Common myeloid progenitor, CD34-positive (primary cell): Measurements from ENCODE around the gene LHX5.

Experiments used
- CTCF ChIA-PET: fragments of 350-600 bp; sonication (Branson Sonifier 250); formaldehyde crosslinking; loops from one replicate; lab custom pipeline; 2021; ENCODE audit warnings: antibody characterized with exemption; lab: Charles Lee
- POLR2A ChIA-PET: fragments of 350-600 bp; sonication (Branson Sonifier 250); formaldehyde crosslinking; loops from one replicate; lab custom pipeline; 2021; ENCODE audit warnings: antibody characterized with exemption; lab: Charles Lee
- DNase-seq, 3 donors: peaks; one replicate each; pipeline versions ENCODE4 v3.0.0 to v3.0.0-alpha.2; 2013
- H3K27ac ChIP-seq, 2 experiments: 1 replicate in 1 of 2; 2 replicates in 1 of 2; pipeline ENCODE4 v1.7.0; 2013; ENCODE audit warnings: inconsistent platforms in 2 of 2, low read length in 2 of 2, mild to moderate bottlenecking in 2 of 2, low read depth in 1 of 2, moderate library complexity in 1 of 2; ENCODE audit not compliant: severe bottlenecking in 2 of 2, insufficient read depth in 1 of 2, poor library complexity in 1 of 2
- H3K27me3 ChIP-seq, 5 experiments: replicated peaks in 2 of 5; 1 replicate in 3 of 5; 2 replicates in 2 of 5; pipeline versions ENCODE4 v1.6.1 to v1.7.0; 2013; ENCODE audit warnings: low read length in 4 of 5, mild to moderate bottlenecking in 2 of 5, moderate library complexity in 2 of 5, inconsistent platforms in 1 of 5; ENCODE audit not compliant: insufficient read depth in 5 of 5, control insufficient read depth in 4 of 5
- H3K36me3 ChIP-seq, 4 experiments: 1 replicate in 2 of 4; 2 replicates in 2 of 4; pipeline versions ENCODE4 v1.6.1 to v1.7.0; 2013; ENCODE audit warnings: low read length in 3 of 4, control low read depth in 1 of 4, mild to moderate bottlenecking in 1 of 4; ENCODE audit not compliant: control insufficient read depth in 4 of 4, insufficient read depth in 4 of 4
- H3K4me1 ChIP-seq, 4 experiments: 1 replicate in 3 of 4; 2 replicates in 1 of 4; pipeline versions ENCODE4 v1.6.1 to v1.7.1; 2013; ENCODE audit warnings: low read length in 3 of 4, mild to moderate bottlenecking in 3 of 4, control low read depth in 1 of 4, inconsistent platforms in 1 of 4, moderate library complexity in 1 of 4; ENCODE audit not compliant: control insufficient read depth in 4 of 4, insufficient read depth in 4 of 4; ENCODE audit errors: control extremely low read depth in 1 of 4
- H3K4me3 ChIP-seq, 7 experiments: 1 replicate in 4 of 7; 2 replicates in 3 of 7; pipeline versions ENCODE4 v1.5.1 to v1.7.0; 2013; ENCODE audit warnings: mild to moderate bottlenecking in 7 of 7, low read length in 6 of 7, moderate library complexity in 6 of 7, inconsistent platforms in 2 of 7, low read depth in 2 of 7, control low read depth in 1 of 7; ENCODE audit not compliant: insufficient read depth in 4 of 7, control insufficient read depth in 1 of 7; ENCODE audit errors: extremely low read depth in 1 of 7
- H3K9me3 ChIP-seq, 5 experiments: 1 replicate in 4 of 5; 2 replicates in 1 of 5; pipeline versions ENCODE4 v1.6.1 to v1.7.1; 2013; ENCODE audit warnings: low read length in 4 of 5, mild to moderate bottlenecking in 2 of 5, inconsistent platforms in 1 of 5, low read depth in 1 of 5, moderate library complexity in 1 of 5; ENCODE audit not compliant: control insufficient read depth in 4 of 5, insufficient read depth in 2 of 5; ENCODE audit errors: control extremely low read depth in 1 of 5
- WGBS: methylation state at CpG from one replicate; pipeline ENCODE4 v1.1.5; 2013; ENCODE audit not compliant: insufficient coverage; 5-methylcytosine and 5-hydroxymethylcytosine counted together

The LHX5 gene

DNA sequence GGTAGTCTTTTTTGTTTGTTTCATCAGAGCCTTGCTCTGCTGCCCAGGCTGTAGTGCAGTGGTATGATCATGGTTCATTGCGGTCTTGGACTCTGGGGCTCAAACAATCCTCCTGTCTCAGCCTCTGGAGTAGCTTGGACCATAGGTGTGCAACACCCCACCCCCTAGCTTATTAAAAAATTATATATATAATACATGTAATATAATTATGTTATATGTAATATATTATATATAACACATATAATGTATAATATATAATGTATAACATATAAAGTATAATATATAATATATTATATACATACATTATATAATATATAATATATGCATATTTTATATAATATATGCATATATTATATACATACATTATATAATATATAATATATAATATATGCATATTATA, 21.8 kb downstream of the LHX5 start:
- H3K27me3 ChIP-seq: peaks cover 0 to 22% (median 7%) of the 10 kb centered on the region in 5 experiments
- peaks cover 0 to 3% (median 0%) of the 10 kb centered on the region in 4 experiments for H3K4me1 ChIP-seq
- DNase-seq: no peak
- POLR2A ChIA-PET: no interaction called here
- no peaks in the 10 kb centered on the region for H3K36me3 ChIP-seq
- H3K27ac ChIP-seq: no peak overlapping the region
- WGBS: no CpG with 5 or more reads among the region's 1 CpG
- H3K9me3 ChIP-seq: peaks cover 0 to 11% (median 0%) of the 10 kb centered on the region in 5 experiments
- CTCF ChIA-PET: no interaction called here
- no peak overlapping the region for H3K4me3 ChIP-seq

DNA sequence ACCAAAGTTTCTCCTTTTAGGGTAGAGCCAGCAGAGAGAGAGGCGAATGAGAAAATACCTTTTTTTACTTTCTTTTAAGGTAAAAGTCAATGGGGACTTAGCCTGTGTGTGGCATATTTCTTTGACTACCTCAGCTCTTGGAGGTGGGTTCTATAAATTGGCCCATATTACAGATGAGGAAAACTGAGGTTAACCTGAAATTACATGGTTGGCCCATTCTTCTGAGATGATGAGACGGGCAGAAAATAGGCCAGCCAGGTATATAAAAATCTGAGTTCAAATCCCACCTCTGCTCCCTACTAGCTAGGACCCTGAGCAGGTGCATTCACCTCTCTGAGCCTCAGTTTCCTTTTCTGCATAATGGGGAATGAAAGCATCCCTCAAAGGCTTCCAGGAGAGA, 22.4 kb downstream of the LHX5 start:
- CTCF ChIA-PET: interaction anchor here (0.6 kb wide), 1 partner anchor 252 kb away, joined by 3 read pairs; no protein-coding TSS in a partner anchor
- whole genome bisulfite sequencing: 100% methylated on average over 1 of the region's 2 CpGs
- DNase-seq: no peak
- H3K36me3 ChIP-seq: no peaks in the 10 kb centered on the region
- POLR2A ChIA-PET: no interaction called here
- no peak overlapping the region for H3K27ac ChIP-seq
- H3K9me3 ChIP-seq: peaks cover 0 to 11% (median 0%) of the 10 kb centered on the region in 5 experiments
- H3K4me3 ChIP-seq: no peak overlapping the region
- peaks cover 0 to 22% (median 7%) of the 10 kb centered on the region in 5 experiments for H3K27me3 ChIP-seq
- peaks cover 0 to 3% (median 0%) of the 10 kb centered on the region in 4 experiments for H3K4me1 ChIP-seq

DNA sequence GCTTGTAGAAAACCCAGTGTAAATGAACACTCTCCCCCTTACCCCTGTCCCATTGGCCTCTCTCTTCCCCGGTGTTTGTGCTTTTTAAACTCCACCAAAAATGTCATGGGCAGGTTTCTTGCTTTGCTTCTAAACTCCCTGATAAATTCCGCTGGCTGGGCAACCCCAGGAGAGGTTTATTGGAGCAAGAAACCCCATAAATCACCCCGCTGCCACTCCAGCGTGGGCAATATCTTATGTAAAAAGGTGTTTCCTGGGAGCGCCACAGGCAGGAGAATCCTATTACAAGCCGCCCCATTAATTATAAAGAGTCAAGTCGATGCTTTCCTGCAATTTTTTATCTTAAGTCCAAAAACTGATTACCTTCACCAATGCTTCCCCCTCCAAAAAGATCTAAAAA, 22.8 kb downstream of the LHX5 start:
- POLR2A ChIA-PET: no interaction called here
- WGBS: 44% methylated on average over 1 of the region's 7 CpGs
- H3K9me3 ChIP-seq: peaks cover 0 to 11% (median 0%) of the 10 kb centered on the region in 5 experiments
- no peak overlapping the region for H3K4me3 ChIP-seq
- H3K27ac ChIP-seq: no peak overlapping the region
- H3K27me3 ChIP-seq: peaks cover 0 to 22% (median 7%) of the 10 kb centered on the region in 5 experiments
- H3K4me1 ChIP-seq: peaks cover 0 to 3% (median 0%) of the 10 kb centered on the region in 4 experiments
- CTCF ChIA-PET: interaction anchor here (0.6 kb wide), 1 partner anchor 252 kb away, joined by 3 read pairs; no protein-coding TSS in a partner anchor
- H3K36me3 ChIP-seq: no peaks in the 10 kb centered on the region
- no peak for DNase-seq

DNA sequence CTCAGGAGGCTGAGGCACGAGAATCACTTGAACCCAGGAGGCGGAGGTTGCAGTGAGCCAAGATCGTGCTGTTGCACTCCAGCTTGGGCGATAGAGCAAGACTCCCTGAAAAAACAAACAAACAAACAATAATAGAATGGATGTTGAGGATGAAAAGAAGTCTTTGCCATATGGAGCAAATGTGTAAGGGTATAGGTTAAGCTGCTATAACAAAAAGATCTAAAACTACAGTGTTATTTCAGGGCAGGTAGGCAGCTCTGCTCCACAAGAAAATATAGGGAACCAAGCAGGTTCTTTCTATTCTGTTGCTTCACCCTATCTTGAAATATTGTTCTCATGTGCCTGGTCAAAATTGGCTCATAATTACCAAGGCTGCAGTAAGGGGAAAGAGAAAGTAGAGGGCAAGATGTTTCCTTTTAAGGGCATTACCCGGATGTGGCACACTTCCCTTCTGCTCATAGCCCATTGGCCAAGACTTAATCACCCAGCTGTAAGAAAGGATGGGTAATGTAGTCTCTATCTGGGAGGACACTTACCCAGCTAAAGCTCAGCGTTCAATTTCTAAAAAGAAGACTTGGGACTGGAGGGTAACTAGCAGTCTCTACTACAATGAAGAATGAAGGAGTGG, 26.0 kb downstream of the LHX5 start:
- 70% methylated on average over 2 of the region's 6 CpGs for WGBS

DNA sequence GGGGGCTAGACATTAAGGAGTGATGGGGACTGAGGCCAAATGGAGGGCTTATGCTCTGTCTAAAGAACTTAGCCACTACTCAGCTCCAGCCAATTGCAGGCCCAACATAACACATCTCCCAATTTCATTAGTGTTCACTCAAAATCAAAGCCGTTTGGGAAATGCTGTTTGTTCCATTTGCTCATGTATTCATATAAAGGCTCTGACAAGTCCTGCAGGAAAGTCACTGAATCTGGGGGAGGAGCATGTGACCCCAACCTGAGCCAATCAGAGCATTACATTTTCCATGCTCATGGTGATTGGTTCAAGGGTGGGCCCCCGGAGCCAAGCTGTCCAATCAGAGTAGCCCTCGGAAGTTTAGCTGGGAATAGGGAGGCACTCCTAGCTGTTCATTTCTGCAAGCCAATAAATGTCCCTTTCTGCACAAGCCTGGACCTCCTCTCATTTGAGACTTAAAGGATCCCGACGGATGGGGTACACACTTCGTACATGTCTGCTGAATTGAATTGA, 28.6 kb downstream of the LHX5 start:
- CTCF ChIA-PET: interaction anchor here (1.2 to 1.6 kb wide), 3 partner anchors 16 to 466 kb away, joined by 3 to 5 read pairs (median 3); no protein-coding TSS in a partner anchor

More for the DNA sequence above, 26.0 kb downstream of the LHX5 start:
- Histone ChIP-seq H3K4me3 (no peak overlapping the region), H3K36me3 (no peaks in the 10 kb centered on the region), H3K4me1 (peaks cover 0 to 3% (median 0%) of the 10 kb centered on the region in 4 experiments), H3K27me3 (peaks cover 0 to 15% (median 8%) of the 10 kb centered on the region in 5 experiments), H3K27ac (no peak overlapping the region), H3K9me3 (peaks cover 0 to 11% (median 0%) of the 10 kb centered on the region in 5 experiments)
- POLR2A ChIA-PET: interaction anchor here (0.6 kb wide), 1 partner anchor 22 kb away, joined by 3 read pairs; no protein-coding TSS in a partner anchor
- DNase-seq: peak in 2 of 3 donors; percentile 57
- CTCF ChIA-PET: interaction anchor here (0.8 to 1.6 kb wide), 5 partner anchors 11 to 472 kb away, joined by 3 to 7 read pairs (median 4); no protein-coding TSS in a partner anchor

DNA sequence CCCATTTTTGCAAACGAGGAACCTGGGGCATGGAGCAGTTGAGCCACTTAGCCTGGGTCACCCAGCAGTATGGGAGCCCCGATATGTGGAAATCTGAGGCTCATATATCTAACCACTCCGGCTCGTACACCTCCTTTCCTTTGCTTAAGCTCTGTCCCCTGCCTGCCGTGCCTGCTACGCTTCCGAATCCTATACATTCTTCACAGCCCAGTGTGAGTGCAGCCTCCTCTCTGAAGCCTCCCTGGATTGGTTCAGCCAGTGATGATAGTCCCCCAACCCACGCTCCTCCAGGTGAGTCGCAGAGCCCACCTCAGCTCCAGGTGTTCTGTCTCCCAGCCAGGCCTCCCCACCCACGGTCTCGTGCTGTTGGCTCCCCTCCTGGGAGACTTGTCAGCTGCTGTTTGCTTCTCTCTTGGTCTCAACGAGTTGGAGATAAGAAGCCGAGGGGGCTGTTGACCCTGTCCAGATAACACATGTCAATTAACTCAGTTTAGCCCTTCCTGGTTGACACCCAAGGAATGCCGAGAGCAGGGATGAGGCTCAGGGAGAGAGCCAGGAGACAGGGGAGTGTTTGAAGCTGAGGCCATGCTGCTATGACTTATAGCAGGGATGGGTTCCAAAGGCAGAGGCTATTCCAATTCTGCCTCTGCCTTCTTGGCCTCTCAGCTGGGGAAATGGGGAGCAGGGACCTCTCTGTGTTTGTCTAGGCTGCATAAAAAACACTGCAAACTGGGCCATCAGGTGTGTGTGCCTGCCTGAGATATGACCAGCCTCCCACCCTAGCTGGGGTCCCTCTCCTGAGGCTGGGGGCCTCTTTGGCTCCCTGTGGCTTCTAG, 30.5 kb downstream of the LHX5 start:
- WGBS: 84% methylated on average over 14 of the region's 14 CpGs
- DNase-seq: no peak
- no peaks in the 10 kb centered on the region for H3K4me1 ChIP-seq
- H3K4me3 ChIP-seq: no peak overlapping the region
- H3K36me3 ChIP-seq: no peaks in the 10 kb centered on the region
- POLR2A ChIA-PET: no interaction called here
- H3K9me3 ChIP-seq: peaks cover 0 to 8% (median 0%) of the 10 kb centered on the region in 5 experiments
- peaks cover 0 to 5% (median 0%) of the 10 kb centered on the region in 5 experiments for H3K27me3 ChIP-seq
- CTCF ChIA-PET: interaction anchor here (0.8 to 1.4 kb wide), 4 partner anchors 11 to 92 kb away, joined by 3 read pairs; no protein-coding TSS in a partner anchor
- H3K27ac ChIP-seq: no peak overlapping the region

More for the DNA sequence above, 28.6 kb downstream of the LHX5 start:
- H3K27me3 ChIP-seq: peaks cover 0 to 5% (median 3%) of the 10 kb centered on the region in 5 experiments
- peaks cover 0 to 11% (median 0%) of the 10 kb centered on the region in 5 experiments for H3K9me3 ChIP-seq
- no peak for DNase-seq
- 97% methylated on average over 6 of the region's 6 CpGs for WGBS
- POLR2A ChIA-PET: no interaction called here
- H3K4me3 ChIP-seq: no peak overlapping the region
- H3K27ac ChIP-seq: no peak overlapping the region
- H3K4me1 ChIP-seq: no peaks in the 10 kb centered on the region
- H3K36me3 ChIP-seq: no peaks in the 10 kb centered on the region
